Large intestine (tissue), 3 donors: Measurements from ENCODE around the gene KBTBD7. TPM values are rescaled to one million over a fixed set of nuclear protein-coding genes. Genes with fewer than 3 reads are reported as not detected.
"Not testable (repeated sequence)": the region's sequence is repeated elsewhere in the genome, so short reads cannot be mapped to it uniquely, and the experiment has no call there.

Experiments
- DNase-seq, 2 donors: peaks; one replicate each; pipeline versions ENCODE4 v3.0.0 to v3.0.0-alpha.2; 2013
- H3K27ac ChIP-seq: one replicate; pipeline ENCODE4 v1.5.1; 2013; ENCODE audit warnings: low read length
- H3K27me3 ChIP-seq: 2 replicates; pipeline ENCODE4 v1.6.1; 2013; ENCODE audit warnings: low read length; ENCODE audit not compliant: control insufficient read depth, insufficient read depth
- H3K36me3 ChIP-seq: 2 replicates; pipeline ENCODE4 v1.6.1; 2013; ENCODE audit warnings: low read length; ENCODE audit not compliant: control insufficient read depth, insufficient read depth
- H3K4me1 ChIP-seq: one replicate; pipeline ENCODE4 v1.6.1; 2013; ENCODE audit warnings: low read length; ENCODE audit not compliant: control insufficient read depth, insufficient read depth
- H3K4me3 ChIP-seq: one replicate; pipeline ENCODE4 v1.5.1; 2013; ENCODE audit warnings: low read length
- H3K9me3 ChIP-seq: one replicate; pipeline ENCODE4 v1.6.1; 2013; ENCODE audit warnings: mild to moderate bottlenecking, low read depth, low read length, moderate library complexity; ENCODE audit not compliant: control insufficient read depth
- WGBS: methylation state at CpG from one replicate; pipeline ENCODE4 v1.1.5; 2013; ENCODE audit warnings: low lambda C conversion rate; ENCODE audit not compliant: insufficient coverage; 5-methylcytosine and 5-hydroxymethylcytosine counted together
- polyA plus RNA-seq: library from polyadenylated mRNA; unstranded; fragments of 120-200 nt; gene quantifications from one replicate; pipeline ENCODE4 v1.2.1, GENCODE V29; 2013

Gene KBTBD7
- polyA plus RNA-seq, 1 donor = 10.3 TPM

DNA sequence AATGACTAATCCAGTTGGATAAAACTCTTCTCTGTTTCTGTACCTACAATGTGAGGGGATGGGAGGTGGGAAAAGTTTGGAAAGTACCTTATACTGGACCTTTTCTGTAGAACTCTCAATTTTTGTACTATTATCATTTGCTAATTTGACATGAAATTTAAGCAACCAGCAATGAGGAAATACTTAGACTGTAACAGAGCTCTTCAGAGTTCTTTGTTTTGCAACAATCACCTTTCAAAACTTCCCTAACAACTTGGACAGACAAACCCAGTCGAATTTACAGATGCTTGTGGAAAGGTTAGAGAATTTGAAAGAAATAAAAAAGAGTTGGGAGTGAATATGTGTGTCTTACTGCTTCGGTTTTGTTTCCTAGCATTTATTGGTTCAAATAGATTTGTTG, 16.8 kb downstream of the KBTBD7 start:
- Histone ChIP-seq H3K9me3 (peaks cover 9% of the 10 kb centered on the region), H3K4me3 (no peak overlapping the region), H3K4me1 (no peaks in the 10 kb centered on the region), H3K36me3 (no peaks in the 10 kb centered on the region), H3K27me3 (no peaks in the 10 kb centered on the region), H3K27ac (no peak overlapping the region)
- DNase-seq = no peak
- WGBS = 50% methylated on average over 2 of the region's 2 CpGs

- H3K27me3 ChIP-seq, H3K27ac ChIP-seq, DNase-seq, H3K9me3 ChIP-seq, H3K4me1 ChIP-seq, H3K36me3 ChIP-seq, H3K4me3 ChIP-seq: not testable (repeated sequence)
- no CpG with 5 or more reads among the region's 8 CpGs for WGBS
These were observed 18.8 kb downstream of the KBTBD7 start for GRCh38 chr13:41175576-41175975.

DNA sequence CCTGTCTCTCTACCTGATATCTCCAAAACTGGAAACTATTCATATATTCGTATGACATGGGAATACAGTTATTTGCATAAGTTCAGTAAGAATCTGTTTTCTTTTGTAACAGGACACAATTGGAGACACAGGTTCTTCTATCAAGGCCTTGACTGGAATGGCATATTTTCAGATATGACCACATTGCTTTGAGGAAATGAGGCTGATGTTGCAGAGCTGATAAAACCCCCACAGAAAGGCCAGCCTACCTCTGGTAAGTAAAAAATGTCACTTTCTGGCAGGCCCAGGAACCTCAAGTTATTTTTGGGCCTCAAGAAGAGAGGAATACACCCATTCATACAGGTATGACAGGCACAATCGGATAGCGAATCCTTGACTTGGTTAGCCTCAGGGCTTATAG, 32.2 kb downstream of the KBTBD7 start:
- Histone ChIP-seq H3K27me3 (no peaks in the 10 kb centered on the region), H3K36me3 (no peaks in the 10 kb centered on the region), H3K27ac (no peak overlapping the region), H3K4me3 (no peak overlapping the region), H3K9me3 (no peaks in the 10 kb centered on the region), H3K4me1 (no peaks in the 10 kb centered on the region)
- WGBS = no CpG with 5 or more reads among the region's 3 CpGs
- no peak for DNase-seq

GRCh38 chr13:41159174-41159573, 35.2 kb downstream of the KBTBD7 start:
- no peaks in the 10 kb centered on the region for H3K4me1 ChIP-seq
- H3K4me3 ChIP-seq = no peak overlapping the region
- no peaks in the 10 kb centered on the region for H3K36me3 ChIP-seq
- no peaks in the 10 kb centered on the region for H3K9me3 ChIP-seq
- no peak for DNase-seq
- no peaks in the 10 kb centered on the region for H3K27me3 ChIP-seq
- no peak overlapping the region for H3K27ac ChIP-seq

- H3K9me3 ChIP-seq = peaks cover 3% of the 10 kb centered on the region
- H3K27ac ChIP-seq = no peak overlapping the region
- no peaks in the 10 kb centered on the region for H3K4me1 ChIP-seq
- no CpG with 5 or more reads among the region's 4 CpGs for WGBS
- no peak for DNase-seq
- no peaks in the 10 kb centered on the region for H3K27me3 ChIP-seq
- no peaks in the 10 kb centered on the region for H3K36me3 ChIP-seq
- no peak overlapping the region for H3K4me3 ChIP-seq
These were observed 37.2 kb downstream of the KBTBD7 start for GRCh38 chr13:41157048-41157717.

DNA sequence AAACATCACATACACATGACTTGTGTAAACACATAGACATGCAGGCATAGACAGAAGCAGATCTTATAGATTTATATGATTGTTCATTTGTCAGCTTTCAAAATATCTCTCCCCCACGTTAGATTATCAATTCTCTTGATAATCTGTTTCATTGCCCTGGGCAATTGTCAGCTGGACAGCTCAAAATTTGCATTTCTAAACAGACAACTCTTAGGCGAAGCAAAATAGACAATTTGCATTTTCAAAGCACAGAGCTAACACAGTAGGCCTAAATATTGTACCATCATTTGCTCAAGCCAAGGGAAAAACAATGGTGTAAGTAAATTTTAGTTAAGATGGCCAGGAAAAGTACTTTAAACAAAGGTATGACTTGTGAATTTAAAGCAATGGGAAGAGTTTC, 37.7 kb downstream of the KBTBD7 start:
- no peak overlapping the region for H3K27ac ChIP-seq
- peaks cover 8% of the 10 kb centered on the region for H3K9me3 ChIP-seq
- DNase-seq = no peak
- no peak overlapping the region for H3K4me3 ChIP-seq
- no peaks in the 10 kb centered on the region for H3K36me3 ChIP-seq
- WGBS = no CpG with 5 or more reads among the region's 2 CpGs
- H3K27me3 ChIP-seq = no peaks in the 10 kb centered on the region
- H3K4me1 ChIP-seq = no peaks in the 10 kb centered on the region

- Histone ChIP-seq H3K27me3 (no peaks in the 10 kb centered on the region), H3K4me1 (no peaks in the 10 kb centered on the region), H3K36me3 (no peaks in the 10 kb centered on the region), H3K27ac (no peak overlapping the region), H3K4me3 (no peak overlapping the region), H3K9me3 (peaks cover 9% of the 10 kb centered on the region)
- DNase-seq = no peak
These were observed 40.3 kb downstream of the KBTBD7 start for GRCh38 chr13:41154042-41154441.

DNA sequence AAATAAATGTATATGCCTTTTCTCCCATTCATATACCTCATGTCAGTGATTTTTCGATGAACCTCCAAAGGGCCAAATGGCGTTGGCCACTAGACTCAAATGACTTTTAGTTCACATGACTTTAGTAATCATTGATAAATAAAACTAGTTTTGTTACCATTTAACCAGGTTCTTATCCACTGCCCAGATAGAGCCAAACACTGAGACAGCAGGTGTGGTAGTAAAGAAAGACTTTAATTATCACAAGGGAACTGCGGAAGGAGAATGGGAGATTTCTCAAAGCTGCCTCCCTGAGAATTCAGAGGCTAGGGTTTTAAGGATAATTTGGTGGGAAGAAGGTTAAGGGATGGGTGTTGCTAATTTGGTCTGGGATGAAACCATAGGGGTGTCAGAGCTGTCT, 42.4 kb downstream of the KBTBD7 start:
- no peak overlapping the region for H3K27ac ChIP-seq
- no peaks in the 10 kb centered on the region for H3K27me3 ChIP-seq
- H3K36me3 ChIP-seq = no peaks in the 10 kb centered on the region
- H3K4me3 ChIP-seq = no peak overlapping the region
- H3K9me3 ChIP-seq = peaks cover 21% of the 10 kb centered on the region
- no peaks in the 10 kb centered on the region for H3K4me1 ChIP-seq
- WGBS = no CpG with 5 or more reads among the region's 3 CpGs
- no peak for DNase-seq

- Histone ChIP-seq H3K4me3 (no peak overlapping the region), H3K36me3 (no peaks in the 10 kb centered on the region), H3K27ac (no peak overlapping the region), H3K4me1 (no peaks in the 10 kb centered on the region), H3K9me3 (peaks cover 21% of the 10 kb centered on the region), H3K27me3 (no peaks in the 10 kb centered on the region)
- WGBS = no CpG with 5 or more reads among the region's 2 CpGs
- DNase-seq = no peak
These were observed 44.3 kb downstream of the KBTBD7 start for GRCh38 chr13:41150058-41150457.

DNA sequence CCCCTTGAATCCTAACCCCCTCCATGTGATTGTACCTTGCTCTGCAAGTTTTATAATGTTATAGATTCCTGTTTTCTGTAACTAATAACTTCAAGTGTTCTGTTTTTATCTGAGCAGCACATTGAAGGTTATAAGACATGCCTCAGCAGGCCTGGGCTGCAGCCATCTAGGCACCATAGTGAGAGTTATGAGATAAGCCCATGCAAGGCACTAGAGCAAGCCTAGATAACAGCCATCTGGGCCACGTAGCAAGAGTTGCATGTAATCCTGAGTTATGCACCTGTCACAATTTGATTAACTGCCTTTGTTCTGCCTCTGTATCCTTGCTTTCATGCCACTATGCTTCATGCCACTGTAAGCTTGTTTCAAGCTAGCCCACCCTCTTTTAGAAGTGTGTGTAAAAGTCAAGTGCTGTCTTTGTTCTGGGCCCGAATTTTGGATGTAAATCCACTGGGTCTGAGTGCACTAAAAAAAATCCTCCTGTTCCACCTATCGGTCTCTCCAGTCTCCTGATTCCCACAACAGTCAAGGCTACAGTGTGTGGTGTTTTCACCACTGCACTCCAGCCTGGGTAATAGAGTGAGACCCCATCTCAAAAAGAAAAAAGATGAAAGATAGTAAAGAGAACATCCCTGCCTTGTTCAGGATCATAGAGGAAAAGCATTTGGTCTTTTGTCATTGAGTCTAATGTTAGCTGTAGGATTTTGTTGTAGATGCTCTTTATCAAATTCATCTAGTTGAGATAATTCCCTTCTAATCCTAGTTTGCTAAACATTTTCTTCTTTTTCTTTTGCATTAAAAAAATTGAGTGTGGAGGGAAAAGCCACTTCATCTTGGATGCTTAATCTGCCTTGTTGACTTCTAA, 45.7 kb downstream of the KBTBD7 start:
- DNase-seq = no peak
- WGBS = no CpG with 5 or more reads among the region's 3 CpGs
- Histone ChIP-seq H3K4me1 (no peaks in the 10 kb centered on the region), H3K4me3 (no peak overlapping the region), H3K36me3 (no peaks in the 10 kb centered on the region), H3K27me3 (no peaks in the 10 kb centered on the region), H3K9me3 (peaks cover 21% of the 10 kb centered on the region), H3K27ac (no peak overlapping the region)
